GM18505 (cell line): ENCODE data around the gene TSR1.

Experiments
- ATAC-seq: cut with Tn5 transposase; IDR thresholded peaks from one replicate; pipeline ENCODE4 v1.9.1; 2021; ENCODE audit not compliant: unreplicated experiment
- POLR2A ChIP-seq: IDR thresholded peaks from 4 replicates; pipeline ENCODE4 v1.6.1; 2011; ENCODE audit warnings: borderline replicate concordance; ENCODE audit not compliant: insufficient read depth, insufficient read length; ENCODE audit errors: extremely low read depth

The TSR1 gene

DNA sequence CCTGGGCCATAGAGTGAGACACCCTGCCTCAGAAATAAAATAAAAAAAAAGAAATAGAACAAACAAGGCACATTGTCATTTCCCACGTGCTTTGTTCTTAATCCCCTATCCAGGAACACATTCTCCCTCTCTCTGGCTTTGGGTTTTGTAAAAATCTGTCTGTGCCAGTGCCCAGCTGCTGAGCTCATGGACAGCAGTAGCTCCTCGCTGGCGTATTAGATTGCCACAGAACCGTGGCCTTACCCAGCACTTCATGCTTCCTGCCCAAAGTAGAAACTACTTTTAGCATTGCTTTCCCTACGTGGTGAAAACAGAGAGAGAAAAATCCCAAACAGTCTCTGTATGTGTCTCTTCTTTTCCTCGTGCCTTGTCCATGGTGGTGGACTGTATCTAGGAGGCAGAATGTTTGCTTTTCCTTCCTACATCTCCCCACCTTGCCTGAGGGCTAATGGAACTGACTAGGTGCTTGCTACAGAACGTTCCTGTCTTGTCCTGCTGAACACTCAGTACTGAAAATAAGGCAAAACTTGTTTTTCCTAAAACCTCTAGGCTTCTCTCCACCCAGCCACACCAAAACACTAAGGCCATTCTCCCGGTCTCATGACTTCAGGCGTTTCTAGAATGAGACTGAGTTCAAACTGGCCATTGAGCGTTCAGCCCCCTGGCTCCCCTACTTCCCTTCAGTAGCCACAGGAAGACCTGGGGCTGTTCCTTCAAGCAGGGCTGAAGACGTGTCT lies 38.5 kb upstream of the TSR1 start:
- no peak for TF ChIP-seq POLR2A
- ATAC-seq = no peak

DNA sequence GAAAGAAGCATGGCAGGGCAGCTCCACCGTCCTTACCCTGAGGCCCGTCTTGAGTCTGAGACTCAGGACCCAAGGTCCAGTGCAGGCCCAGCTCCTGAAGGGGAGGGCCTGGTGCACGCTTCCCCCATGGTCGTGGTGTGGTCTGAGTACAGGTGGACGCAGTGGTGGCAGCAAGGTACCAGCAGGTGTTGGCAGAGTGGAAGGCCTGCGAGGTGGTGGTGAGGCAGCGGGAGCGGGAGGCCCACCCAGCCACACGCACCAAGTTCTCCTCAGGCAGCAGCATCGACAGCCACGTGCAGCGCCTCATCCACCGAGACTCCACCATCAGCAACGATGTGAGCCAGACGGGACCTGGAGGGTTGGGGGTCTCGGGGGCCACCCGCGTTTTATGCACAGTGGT lies 36.9 kb upstream of the TSR1 start:
- no peak for TF ChIP-seq POLR2A
- no peak for ATAC-seq

DNA sequence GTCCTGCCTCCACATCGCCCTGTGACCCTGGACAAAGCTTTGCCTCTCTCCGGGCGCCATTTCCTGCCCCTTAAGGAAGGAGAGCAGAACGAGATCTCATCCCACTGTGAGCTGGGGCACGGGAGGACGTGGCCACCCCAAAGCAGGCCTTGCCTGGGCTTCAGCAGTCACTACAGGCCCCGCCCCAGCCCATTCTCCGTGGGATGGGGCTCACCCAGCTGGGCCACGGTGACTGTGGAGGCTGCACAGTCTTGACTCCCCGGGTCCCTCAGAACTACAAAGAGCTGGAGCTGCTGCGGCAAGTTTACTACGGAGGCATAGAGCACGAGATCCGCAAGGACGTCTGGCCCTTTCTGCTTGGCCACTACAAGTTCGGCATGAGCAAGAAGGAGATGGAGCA lies 36.4 kb upstream of the TSR1 start:
- no peak for ATAC-seq
- no peak for TF ChIP-seq POLR2A

DNA sequence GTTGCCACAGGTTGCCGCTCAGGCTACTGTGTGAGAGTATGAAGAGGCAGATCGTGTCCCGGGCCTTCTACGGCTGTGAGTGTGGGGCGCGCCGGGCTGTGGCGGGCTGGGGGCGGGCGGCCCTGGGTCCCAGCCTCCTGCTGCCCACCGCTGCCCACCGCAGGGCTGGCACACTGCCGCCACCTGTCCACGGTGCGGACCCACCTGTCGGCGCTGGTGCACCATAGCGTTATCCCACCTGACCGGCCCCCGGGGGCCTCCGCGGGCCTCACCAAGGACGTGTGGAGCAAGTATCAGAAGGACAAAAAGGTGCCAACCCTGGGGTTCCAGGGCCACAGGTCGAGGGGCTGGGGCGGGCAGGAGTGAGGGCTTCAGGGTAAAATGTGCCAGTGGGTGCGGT lies 35.9 kb upstream of the TSR1 start:
- TF ChIP-seq POLR2A = no peak
- no peak for ATAC-seq

DNA sequence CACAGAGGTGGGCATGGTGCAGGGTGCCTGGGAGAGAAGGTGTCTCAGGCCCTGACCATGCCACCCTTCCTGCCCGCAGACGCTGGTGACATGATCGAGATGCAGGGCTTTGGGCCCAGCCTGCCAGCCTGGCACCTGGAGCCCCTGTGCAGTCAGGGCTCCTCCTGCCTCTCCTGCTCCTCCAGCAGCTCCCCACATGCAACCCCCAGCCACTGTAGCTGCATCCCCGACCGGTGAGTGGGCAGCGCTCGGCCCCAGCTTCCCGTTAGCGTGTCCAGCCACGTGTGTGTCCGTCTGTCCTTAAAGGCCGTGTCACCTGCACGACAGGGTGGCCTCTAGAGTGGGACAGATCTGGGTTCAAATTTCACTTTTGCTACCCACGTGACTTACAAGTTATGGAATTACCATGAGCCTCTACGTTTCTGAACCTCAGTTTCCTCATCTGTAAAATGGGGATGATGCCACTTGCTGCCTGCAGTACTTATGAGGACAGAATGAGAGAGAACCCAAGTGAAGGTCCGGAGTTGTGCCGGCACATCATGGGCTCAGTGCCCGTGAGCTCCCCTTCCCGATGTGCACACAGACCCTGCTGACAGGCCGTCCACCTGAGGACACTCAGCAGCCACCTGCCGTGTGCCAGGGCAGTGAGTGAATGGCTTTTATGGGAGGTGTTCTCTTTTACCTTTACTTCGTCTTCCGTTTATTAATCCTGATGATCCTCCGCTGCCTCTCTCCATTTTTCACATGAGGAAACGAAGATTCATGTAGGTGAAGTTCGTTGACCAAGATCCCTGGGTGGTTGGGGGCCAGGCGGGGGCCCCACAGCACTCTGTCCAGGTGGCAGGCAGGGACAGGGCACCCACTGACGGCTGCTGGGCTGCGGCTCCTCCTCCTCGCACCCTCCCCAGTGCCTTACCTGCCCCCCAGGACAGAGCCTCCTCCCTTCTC lies 35.2 kb upstream of the TSR1 start:
- ATAC-seq = no peak
- TF ChIP-seq POLR2A = no peak

DNA sequence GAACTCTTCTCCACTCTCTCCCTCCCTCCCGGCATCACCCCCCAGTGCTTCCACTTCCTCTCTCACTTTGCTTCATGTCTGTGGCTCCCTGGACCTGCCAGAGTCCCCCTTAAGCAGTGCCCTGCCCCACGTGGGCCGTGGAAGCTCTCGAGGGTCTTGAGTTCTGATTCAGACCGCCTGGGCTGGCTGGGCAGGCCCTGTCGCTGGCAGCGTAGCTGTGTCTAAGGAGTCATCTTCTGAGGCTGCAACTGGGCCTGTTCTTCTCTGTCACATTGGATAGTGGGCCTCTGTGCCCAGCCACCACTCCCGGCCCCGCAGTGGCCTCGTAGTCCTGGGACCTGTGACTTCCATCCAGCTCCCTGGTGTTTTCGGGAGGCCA lies 33.9 kb upstream of the TSR1 start:
- TF ChIP-seq POLR2A = no peak

DNA sequence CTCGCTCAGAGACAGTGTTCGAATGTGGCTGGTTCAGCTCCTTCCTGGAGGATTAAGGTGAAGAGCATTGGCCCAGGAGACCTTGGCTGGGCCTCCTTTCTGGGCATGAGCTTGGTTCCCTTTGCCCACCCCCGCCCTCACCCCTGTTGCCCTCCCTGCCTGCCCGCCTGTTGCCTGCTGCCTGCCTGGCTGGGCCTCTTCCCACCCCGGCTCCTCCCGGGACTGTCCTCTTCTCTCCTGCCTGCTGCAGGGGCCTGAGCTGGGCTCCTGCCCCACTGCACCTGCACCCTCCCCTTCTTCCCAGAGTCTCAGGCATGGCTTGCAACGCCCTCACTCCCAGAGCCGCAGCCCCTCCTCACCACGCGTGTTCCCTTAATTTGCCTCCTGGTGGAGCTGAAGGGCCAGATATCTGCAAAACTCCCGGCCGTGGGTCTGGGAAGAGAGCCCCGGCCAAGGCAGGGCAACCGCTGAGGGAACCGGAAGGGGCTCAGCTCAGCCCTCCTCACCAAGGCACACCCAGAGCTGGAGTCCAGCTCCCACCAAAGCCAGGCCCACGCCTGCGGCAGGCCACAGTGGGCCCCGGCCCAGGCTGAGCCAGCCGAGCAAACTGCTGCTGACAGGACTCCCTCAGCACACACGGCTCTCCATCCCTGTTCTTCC lies 33.4 kb upstream of the TSR1 start:
- TF ChIP-seq POLR2A = no peak
- no peak for ATAC-seq

More for the DNA sequence above, 33.9 kb upstream of the TSR1 start:
- no peak for ATAC-seq

DNA sequence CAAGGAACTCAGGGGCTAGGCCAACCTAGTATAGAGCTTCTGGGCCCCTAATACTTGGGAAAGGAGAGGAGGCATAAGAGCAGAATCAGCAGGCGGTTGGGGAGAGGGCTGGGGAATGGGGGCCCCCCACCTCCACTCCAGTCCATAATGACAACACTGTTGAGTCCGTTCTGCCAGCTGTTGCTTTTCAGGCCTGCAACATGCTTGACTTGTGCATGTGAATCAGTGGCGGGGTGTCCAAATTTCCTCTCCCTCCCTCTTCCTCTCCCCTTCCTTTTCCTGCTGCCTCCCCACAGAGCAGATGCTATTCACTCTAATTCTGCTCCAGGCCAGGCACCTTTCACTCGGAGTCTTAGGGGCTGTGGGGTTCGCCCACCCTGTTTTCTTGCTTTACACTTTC lies 32.8 kb upstream of the TSR1 start:
- ATAC-seq = no peak
- TF ChIP-seq POLR2A = no peak

DNA sequence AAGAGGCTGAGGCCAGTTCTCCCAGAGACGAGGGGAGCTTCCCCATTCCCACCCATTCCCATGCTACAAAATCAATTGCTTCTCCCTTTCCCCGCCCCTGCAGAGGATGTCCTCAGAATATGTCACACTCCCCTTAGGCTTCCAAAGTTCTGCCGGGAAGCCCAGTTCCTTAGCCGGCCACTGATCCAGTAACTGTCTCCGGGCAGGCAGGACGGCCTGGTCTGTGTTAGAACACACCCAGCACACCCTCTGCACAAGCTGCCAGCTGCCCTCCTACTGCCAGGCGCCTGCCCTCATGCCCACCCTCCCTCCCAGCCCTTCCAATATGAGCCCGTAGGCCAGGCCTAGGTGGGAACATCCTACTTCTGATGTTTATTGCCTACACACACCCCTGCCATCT lies 32.1 kb upstream of the TSR1 start:
- ATAC-seq = no peak
- no peak for TF ChIP-seq POLR2A

DNA sequence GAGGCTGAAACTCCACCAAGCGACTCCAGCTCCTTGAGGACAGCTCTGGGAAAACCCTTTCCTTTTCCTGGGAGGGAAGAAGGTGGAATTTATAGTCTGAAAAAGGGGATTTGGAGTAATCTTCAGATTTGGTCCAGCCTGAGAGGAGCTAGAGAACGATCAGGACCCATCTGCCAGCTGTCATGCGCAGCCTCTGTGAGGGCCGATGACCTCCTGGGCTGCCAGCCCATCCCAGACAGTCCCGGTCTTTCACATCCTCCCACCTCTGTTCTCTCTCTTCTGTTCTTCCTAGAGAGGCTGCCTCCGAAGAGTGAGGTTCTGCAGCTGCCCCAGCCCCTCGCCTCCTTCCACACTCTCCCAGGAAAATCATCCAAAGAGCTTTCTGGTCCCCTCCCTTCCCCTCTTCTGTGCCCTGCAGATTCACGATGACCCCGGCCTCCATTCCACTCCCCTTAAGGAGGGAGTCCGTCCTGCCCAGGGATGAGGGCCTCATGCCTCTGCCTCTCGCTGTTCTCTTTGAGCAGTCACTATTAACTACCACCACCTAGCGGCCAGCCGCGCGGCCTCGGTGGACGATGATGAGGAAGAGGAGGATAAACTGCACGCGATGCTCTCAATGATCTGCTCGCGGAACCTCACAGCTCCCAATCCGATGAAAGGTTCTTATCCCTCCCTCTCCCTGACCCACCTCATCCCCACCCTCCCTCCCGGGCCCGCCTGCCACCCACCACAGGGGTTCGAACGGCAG lies 30.7 kb upstream of the TSR1 start:
- ATAC-seq = no peak
- TF ChIP-seq POLR2A = no peak

DNA sequence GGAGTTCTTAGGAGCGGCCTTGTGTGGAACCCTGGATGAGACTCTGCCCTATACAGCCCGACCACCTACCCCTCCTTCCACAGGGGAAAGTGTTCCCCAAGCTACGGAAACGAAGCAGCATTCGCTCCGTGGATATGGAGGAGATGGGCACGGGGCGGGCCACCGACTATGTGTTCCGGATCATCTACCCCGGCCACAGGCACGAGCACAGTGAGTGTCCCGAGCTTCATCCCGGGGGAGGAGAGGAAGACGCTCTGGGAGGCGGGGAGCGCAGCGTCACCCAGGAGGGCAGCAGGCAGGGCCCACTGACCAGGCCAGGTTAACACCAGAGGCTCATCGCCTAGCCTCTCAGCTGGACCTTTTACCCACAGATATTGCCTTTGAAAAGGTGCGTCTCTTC lies 28.9 kb upstream of the TSR1 start:
- no peak for ATAC-seq
- no peak for TF ChIP-seq POLR2A

DNA sequence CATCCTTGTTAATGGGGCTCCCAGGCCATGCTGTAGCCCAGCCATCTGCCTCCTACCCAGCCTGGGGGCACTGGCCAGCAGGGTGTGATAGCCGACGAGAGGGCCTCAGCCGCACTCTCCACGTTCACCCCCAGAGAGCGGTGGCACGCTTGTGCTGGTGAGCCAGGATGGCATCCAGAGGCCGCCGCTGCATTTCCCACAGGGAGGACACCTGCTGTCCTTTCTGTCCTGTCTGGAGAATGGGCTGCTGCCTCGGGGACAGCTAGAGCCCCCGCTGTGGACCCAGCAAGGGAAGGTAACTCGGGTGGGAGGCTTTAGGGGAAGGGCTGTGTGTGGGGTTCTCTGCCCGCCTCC lies 28.5 kb upstream of the TSR1 start:
- TF ChIP-seq POLR2A = no peak
- no peak for ATAC-seq
